ENCODE measurements around the gene RBM34. TPM values are rescaled to one million over a fixed set of nuclear protein-coding genes. Genes with fewer than 3 reads are reported as not detected.
"Not testable (repeated sequence)": the region's sequence is repeated elsewhere in the genome, so short reads cannot be mapped to it uniquely, and the experiment has no call there.

RBM34 gene
- total RNA-seq, 1 experiment from 2014 or later: 45.1 TPM

DNA sequence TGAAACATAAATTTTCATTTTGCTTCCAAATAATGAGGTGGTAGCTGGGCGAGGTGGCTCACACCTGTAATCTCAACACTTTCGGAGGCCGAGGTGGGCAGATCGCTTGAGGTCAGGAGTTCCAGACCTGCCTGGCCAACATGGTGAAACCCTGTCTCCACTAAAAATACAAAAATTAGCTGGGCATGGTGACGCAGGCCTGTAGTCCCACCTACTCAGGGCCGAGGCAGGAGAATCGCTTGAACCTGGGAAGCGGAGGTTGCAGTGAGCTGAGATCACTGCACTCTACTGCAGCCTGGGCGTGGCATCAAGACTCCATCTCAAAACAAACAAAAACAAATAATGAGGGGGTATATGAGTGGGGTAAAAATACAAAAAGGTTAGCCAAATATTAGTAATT is 1.1 kb downstream of the RBM34 start:
- not testable (repeated sequence) for H3K9me2 ChIP-seq (replicated peaks; ENCODE audit: insufficient read depth, low read length); H3K9me3 ChIP-seq (ENCODE audit: low read length); H3K27me3 ChIP-seq (ENCODE audit: low read length); H4K20me1 ChIP-seq (ENCODE audit: insufficient read depth, low read depth, low read length); H2AFZ ChIP-seq (ENCODE audit: low read length); DNase-seq; H3K27ac ChIP-seq (ENCODE audit: low read length)
- H3K79me2 ChIP-seq (ENCODE audit: low read length): peaks cover 50% of the 10 kb centered on the region
- H3K9ac ChIP-seq (ENCODE audit: low read length): peak overlapping the region; percentile 79
- H3K4me2 ChIP-seq (ENCODE audit: low read depth, low read length, poor library complexity, severe bottlenecking): peak overlapping the region; percentile 93
- peaks cover 18% of the 10 kb centered on the region for H3K4me1 ChIP-seq (ENCODE audit: low read length)
- peaks cover 20% of the 10 kb centered on the region for H3K36me3 ChIP-seq (ENCODE audit: insufficient read depth, low read length)
- H3K4me3 ChIP-seq (ENCODE audit: low read length): peak overlapping the region; percentile 88

DNA sequence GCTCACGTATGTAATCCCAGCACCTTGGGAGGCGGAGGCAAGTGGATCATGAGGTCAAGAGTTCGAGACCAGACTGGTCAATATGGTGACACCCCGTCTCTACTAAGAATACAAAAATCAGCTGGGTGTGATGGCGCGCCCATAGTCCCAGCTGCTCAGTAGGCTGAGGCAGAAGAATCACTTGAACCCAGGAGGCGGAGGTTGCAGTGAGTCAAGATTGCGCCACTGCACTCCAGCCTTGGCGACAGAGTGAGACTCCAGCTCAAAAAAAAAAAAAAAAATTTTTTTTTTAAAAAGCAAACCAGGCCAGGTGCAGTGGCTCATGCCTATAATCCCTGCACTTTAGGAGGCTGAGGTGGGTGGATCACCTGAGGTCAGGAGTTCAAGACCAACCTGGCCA is 1.8 kb downstream of the RBM34 start:
- H3K9ac ChIP-seq (ENCODE audit: low read length); H3K4me3 ChIP-seq (ENCODE audit: low read length); H3K9me3 ChIP-seq (ENCODE audit: low read length); H4K20me1 ChIP-seq (ENCODE audit: insufficient read depth, low read depth, low read length); H2AFZ ChIP-seq (ENCODE audit: low read length); H3K9me2 ChIP-seq (replicated peaks; ENCODE audit: insufficient read depth, low read length); DNase-seq; H3K27ac ChIP-seq (ENCODE audit: low read length); H3K27me3 ChIP-seq (ENCODE audit: low read length): not testable (repeated sequence)
- Histone ChIP-seq H3K79me2 (ENCODE audit: low read length) (peaks cover 54% of the 10 kb centered on the region), H3K36me3 (ENCODE audit: insufficient read depth, low read length) (peaks cover 27% of the 10 kb centered on the region), H3K4me1 (ENCODE audit: low read length) (peaks cover 18% of the 10 kb centered on the region), H3K4me2 (ENCODE audit: low read depth, low read length, poor library complexity, severe bottlenecking) (peak overlapping the region; percentile 93)

DNA sequence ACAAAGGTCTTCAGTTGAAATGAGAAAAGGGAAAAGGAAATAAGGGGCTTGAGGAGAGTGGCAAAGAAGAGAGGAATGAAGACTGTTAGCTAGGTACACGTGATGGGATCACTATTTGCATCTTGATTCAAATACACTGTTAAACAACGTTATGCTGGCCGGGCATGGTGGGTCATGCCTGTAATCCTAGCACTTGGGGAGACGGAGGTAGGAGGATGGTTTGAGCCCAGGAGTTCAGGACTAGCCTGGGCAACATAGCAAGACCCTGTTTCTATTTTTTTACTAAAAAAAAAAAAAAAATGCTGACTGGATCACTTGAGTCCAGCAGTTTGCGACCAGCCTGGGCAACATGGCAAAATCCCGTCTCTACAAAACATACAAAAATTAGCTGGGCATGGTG is 2.4 kb downstream of the RBM34 start:
- Histone ChIP-seq H3K27ac (ENCODE audit: low read length) (no peak overlapping the region), H3K9me3 (ENCODE audit: low read length) (no peaks in the 10 kb centered on the region), H3K4me3 (ENCODE audit: low read length) (no peak overlapping the region), H3K27me3 (ENCODE audit: low read length) (no peaks in the 10 kb centered on the region), H4K20me1 (ENCODE audit: insufficient read depth, low read depth, low read length) (0 out of 2 replicates have a peak, but pooled peaks cover 6% of the 10 kb centered on the region), H3K9me2 (replicated peaks; ENCODE audit: insufficient read depth, low read length) (no peaks in the 10 kb centered on the region), H2AFZ (ENCODE audit: low read length) (no peak overlapping the region), H3K79me2 (ENCODE audit: low read length) (peaks cover 54% of the 10 kb centered on the region), H3K36me3 (ENCODE audit: insufficient read depth, low read length) (peaks cover 28% of the 10 kb centered on the region), H3K4me2 (ENCODE audit: low read depth, low read length, poor library complexity, severe bottlenecking) (no peak overlapping the region), H3K9ac (ENCODE audit: low read length) (no peak overlapping the region), H3K4me1 (ENCODE audit: low read length) (peaks cover 18% of the 10 kb centered on the region)
- no peak for DNase-seq

DNA sequence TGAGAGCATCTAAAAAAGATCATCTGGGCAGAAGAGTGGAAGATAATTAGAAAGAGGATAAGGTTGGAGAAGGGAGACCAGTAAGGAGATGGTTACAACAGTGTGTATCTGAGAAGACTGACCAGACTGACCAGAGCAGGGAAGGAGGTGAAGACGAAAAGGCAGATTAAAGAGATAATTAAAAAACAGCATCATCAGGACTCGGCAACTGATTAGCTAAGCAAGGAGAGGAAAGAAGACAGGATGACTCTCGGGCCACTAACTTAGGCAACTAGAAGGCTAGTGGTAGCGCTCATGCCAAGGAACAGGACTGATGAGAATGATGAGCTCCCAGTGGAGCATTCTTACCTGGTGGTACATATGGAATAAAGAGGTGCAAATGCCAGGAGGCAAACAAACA is 3.9 kb downstream of the RBM34 start:
- peaks cover 54% of the 10 kb centered on the region for H3K79me2 ChIP-seq (ENCODE audit: low read length)
- no peak overlapping the region for H3K4me2 ChIP-seq (ENCODE audit: low read depth, low read length, poor library complexity, severe bottlenecking)

DNA sequence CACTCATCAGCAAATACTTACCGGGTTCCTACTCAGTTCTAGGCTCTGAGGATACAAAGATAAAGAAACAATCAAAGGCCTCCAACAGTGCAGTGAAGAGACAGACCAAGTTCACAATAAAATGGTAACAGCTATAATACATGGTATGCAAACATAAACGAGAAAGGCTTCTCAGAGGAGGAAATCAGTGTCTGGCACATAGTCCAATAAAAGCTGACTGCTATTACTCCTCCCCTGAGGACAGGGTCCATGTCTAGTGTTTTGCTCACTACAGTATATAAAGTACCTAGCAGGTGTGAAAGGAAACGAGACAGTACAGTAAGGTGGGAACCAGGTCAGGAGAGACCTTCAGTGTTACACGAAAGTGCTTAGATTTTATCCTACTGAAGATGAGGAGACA is 4.3 kb downstream of the RBM34 start:
- H2AFZ ChIP-seq (ENCODE audit: low read length): no peak overlapping the region
- 0 out of 2 replicates have a peak, but pooled peaks cover 6% of the 10 kb centered on the region for H4K20me1 ChIP-seq (ENCODE audit: insufficient read depth, low read depth, low read length)
- H3K9me2 ChIP-seq (replicated peaks; ENCODE audit: insufficient read depth, low read length): no peaks in the 10 kb centered on the region
- no peak for DNase-seq
- peaks cover 11% of the 10 kb centered on the region for H3K4me1 ChIP-seq (ENCODE audit: low read length)
- no peaks in the 10 kb centered on the region for H3K9me3 ChIP-seq (ENCODE audit: low read length)
- H3K4me2 ChIP-seq (ENCODE audit: low read depth, low read length, poor library complexity, severe bottlenecking): no peak overlapping the region
- H3K4me3 ChIP-seq (ENCODE audit: low read length): no peak overlapping the region
- H3K27me3 ChIP-seq (ENCODE audit: low read length): no peaks in the 10 kb centered on the region
- no peak overlapping the region for H3K27ac ChIP-seq (ENCODE audit: low read length)
- peaks cover 35% of the 10 kb centered on the region for H3K36me3 ChIP-seq (ENCODE audit: insufficient read depth, low read length)
- H3K79me2 ChIP-seq (ENCODE audit: low read length): peaks cover 52% of the 10 kb centered on the region
- no peak overlapping the region for H3K9ac ChIP-seq (ENCODE audit: low read length)

More for the DNA sequence above, 3.9 kb downstream of the RBM34 start:
- no peak overlapping the region for H3K4me3 ChIP-seq (ENCODE audit: low read length)
- peaks cover 33% of the 10 kb centered on the region for H3K36me3 ChIP-seq (ENCODE audit: insufficient read depth, low read length)
- 0 out of 2 replicates have a peak, but pooled peaks cover 6% of the 10 kb centered on the region for H4K20me1 ChIP-seq (ENCODE audit: insufficient read depth, low read depth, low read length)
- DNase-seq: no peak
- H3K9me3 ChIP-seq (ENCODE audit: low read length): no peaks in the 10 kb centered on the region
- no peak overlapping the region for H3K27ac ChIP-seq (ENCODE audit: low read length)
- H3K27me3 ChIP-seq (ENCODE audit: low read length): no peaks in the 10 kb centered on the region
- H3K9me2 ChIP-seq (replicated peaks; ENCODE audit: insufficient read depth, low read length): no peaks in the 10 kb centered on the region
- peaks cover 16% of the 10 kb centered on the region for H3K4me1 ChIP-seq (ENCODE audit: low read length)
- H3K9ac ChIP-seq (ENCODE audit: low read length): no peak overlapping the region
- H2AFZ ChIP-seq (ENCODE audit: low read length): no peak overlapping the region

DNA sequence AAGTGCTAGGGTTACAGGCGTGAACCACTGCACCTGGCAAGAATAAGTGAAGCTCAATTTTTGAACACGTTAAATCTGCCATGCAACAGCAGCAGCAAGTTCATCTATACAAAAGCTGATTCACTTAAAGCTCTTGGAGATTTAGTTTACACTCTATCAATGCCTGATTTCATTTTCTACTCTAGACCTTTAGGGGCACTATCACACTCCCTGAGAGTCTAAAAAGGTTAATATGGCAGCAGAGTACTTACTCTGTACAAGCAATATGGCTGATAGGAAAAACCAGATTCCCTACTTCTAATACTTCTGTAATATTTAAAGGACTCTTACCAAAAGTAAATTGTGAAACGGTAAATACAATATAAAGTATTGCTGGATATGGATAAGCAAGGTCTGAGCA is 4.8 kb downstream of the RBM34 start:
- Histone ChIP-seq H3K27me3 (ENCODE audit: low read length) (no peaks in the 10 kb centered on the region), H3K36me3 (ENCODE audit: insufficient read depth, low read length) (peaks cover 39% of the 10 kb centered on the region), H3K9ac (ENCODE audit: low read length) (no peak overlapping the region), H3K4me2 (ENCODE audit: low read depth, low read length, poor library complexity, severe bottlenecking) (no peak overlapping the region), H4K20me1 (ENCODE audit: insufficient read depth, low read depth, low read length) (0 out of 2 replicates have a peak, but pooled peaks cover 6% of the 10 kb centered on the region), H3K4me1 (ENCODE audit: low read length) (peaks cover 9% of the 10 kb centered on the region), H2AFZ (ENCODE audit: low read length) (no peak overlapping the region), H3K4me3 (ENCODE audit: low read length) (no peak overlapping the region), H3K9me3 (ENCODE audit: low read length) (no peaks in the 10 kb centered on the region), H3K9me2 (replicated peaks; ENCODE audit: insufficient read depth, low read length) (no peaks in the 10 kb centered on the region), H3K79me2 (ENCODE audit: low read length) (peaks cover 54% of the 10 kb centered on the region), H3K27ac (ENCODE audit: low read length) (no peak overlapping the region)
- no peak for DNase-seq

DNA sequence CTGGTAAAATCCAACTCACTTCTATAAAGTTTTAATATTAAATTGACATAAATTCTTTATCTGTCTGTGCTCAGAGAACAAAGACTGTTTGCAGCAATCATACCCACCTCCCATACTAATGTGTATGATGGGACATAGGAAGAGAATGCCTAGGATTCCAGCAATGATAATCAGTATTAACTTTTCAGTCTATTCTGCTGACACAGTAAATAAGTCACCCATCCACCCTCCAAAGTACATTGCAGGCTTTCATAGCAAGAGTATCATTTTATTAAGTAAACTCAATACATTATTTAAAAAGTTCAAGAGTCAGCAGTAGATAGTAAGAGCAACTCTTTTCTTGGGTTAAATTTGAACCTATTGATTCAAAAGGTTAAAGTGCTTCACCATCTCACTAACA is 8.8 kb downstream of the RBM34 start:
- Histone ChIP-seq H3K4me3 (ENCODE audit: low read length) (no peak overlapping the region), H3K79me2 (ENCODE audit: low read length) (peaks cover 45% of the 10 kb centered on the region), H3K4me2 (ENCODE audit: low read depth, low read length, poor library complexity, severe bottlenecking) (no peak overlapping the region), H3K9me3 (ENCODE audit: low read length) (no peaks in the 10 kb centered on the region), H3K27me3 (ENCODE audit: low read length) (no peaks in the 10 kb centered on the region), H3K36me3 (ENCODE audit: insufficient read depth, low read length) (peaks cover 58% of the 10 kb centered on the region), H2AFZ (ENCODE audit: low read length) (no peak overlapping the region), H3K4me1 (ENCODE audit: low read length) (no peaks in the 10 kb centered on the region), H3K9me2 (replicated peaks; ENCODE audit: insufficient read depth, low read length) (no peaks in the 10 kb centered on the region), H4K20me1 (ENCODE audit: insufficient read depth, low read depth, low read length) (0 out of 2 replicates have a peak, but pooled peaks cover 8% of the 10 kb centered on the region), H3K9ac (ENCODE audit: low read length) (no peak overlapping the region), H3K27ac (ENCODE audit: low read length) (no peak overlapping the region)
- DNase-seq: no peak

DNA sequence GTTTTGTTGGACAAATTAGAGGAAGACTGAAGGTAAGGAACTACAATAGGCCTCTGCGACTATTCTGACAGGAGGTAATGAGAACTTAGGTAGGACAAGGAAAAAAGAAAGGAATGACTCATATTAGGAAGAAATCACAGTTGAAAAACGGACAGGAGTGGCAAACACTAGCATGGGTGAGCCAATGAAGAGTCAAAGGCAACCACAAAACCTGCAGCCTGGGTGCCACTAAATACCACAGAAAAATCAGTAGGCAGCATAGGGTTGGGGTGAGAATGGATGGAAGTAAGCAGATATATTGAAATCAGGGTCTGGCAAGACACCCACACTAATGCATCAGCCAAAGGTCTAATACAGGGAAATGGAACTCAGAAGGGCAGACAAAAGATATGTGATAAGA is 10.0 kb downstream of the RBM34 start:
- Histone ChIP-seq H2AFZ (ENCODE audit: low read length) (no peak overlapping the region), H3K4me1 (ENCODE audit: low read length) (no peaks in the 10 kb centered on the region), H3K4me3 (ENCODE audit: low read length) (no peak overlapping the region), H4K20me1 (ENCODE audit: insufficient read depth, low read depth, low read length) (0 out of 2 replicates have a peak, but pooled peaks cover 8% of the 10 kb centered on the region), H3K27me3 (ENCODE audit: low read length) (no peaks in the 10 kb centered on the region), H3K9me2 (replicated peaks; ENCODE audit: insufficient read depth, low read length) (no peaks in the 10 kb centered on the region), H3K9ac (ENCODE audit: low read length) (no peak overlapping the region), H3K9me3 (ENCODE audit: low read length) (no peaks in the 10 kb centered on the region), H3K36me3 (ENCODE audit: insufficient read depth, low read length) (peaks cover 58% of the 10 kb centered on the region), H3K27ac (ENCODE audit: low read length) (no peak overlapping the region), H3K79me2 (ENCODE audit: low read length) (peaks cover 41% of the 10 kb centered on the region), H3K4me2 (ENCODE audit: low read depth, low read length, poor library complexity, severe bottlenecking) (no peak overlapping the region)
- DNase-seq: no peak

DNA sequence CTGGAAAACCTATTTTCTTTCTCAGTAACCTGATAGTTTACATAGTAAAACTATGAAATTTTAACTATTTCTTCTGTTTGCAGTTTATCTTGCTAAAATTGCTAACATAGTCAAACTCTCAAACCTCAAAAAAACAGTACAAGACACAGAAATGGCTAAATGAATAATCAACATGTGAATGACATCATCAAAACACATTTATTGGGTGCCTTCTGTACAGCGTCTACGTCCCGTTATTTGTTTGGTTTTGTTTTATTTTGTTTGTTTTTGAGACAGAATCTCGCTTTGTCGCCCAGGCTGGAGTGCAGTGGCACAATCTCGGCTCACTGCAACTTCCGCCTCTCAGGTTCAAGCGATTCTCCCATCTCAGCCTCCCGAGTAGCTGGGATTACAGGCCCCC is 11.2 kb downstream of the RBM34 start:
- no peak overlapping the region for H3K4me3 ChIP-seq (ENCODE audit: low read length)
- DNase-seq: no peak

More for the DNA sequence above, 11.2 kb downstream of the RBM34 start:
- 0 out of 2 replicates have a peak, but pooled peaks cover 6% of the 10 kb centered on the region for H4K20me1 ChIP-seq (ENCODE audit: insufficient read depth, low read depth, low read length)
- H3K9ac ChIP-seq (ENCODE audit: low read length): no peak overlapping the region
- peaks cover 61% of the 10 kb centered on the region for H3K36me3 ChIP-seq (ENCODE audit: insufficient read depth, low read length)
- no peak overlapping the region for H2AFZ ChIP-seq (ENCODE audit: low read length)
- no peaks in the 10 kb centered on the region for H3K27me3 ChIP-seq (ENCODE audit: low read length)
- H3K9me3 ChIP-seq (ENCODE audit: low read length): no peaks in the 10 kb centered on the region
- no peaks in the 10 kb centered on the region for H3K9me2 ChIP-seq (replicated peaks; ENCODE audit: insufficient read depth, low read length)
- peaks cover 51% of the 10 kb centered on the region for H3K79me2 ChIP-seq (ENCODE audit: low read length)
- H3K4me2 ChIP-seq (ENCODE audit: low read depth, low read length, poor library complexity, severe bottlenecking): no peak overlapping the region
- H3K27ac ChIP-seq (ENCODE audit: low read length): no peak overlapping the region
- H3K4me1 ChIP-seq (ENCODE audit: low read length): no peaks in the 10 kb centered on the region

Measured in Karpas-422 (cell line).